ENCODE data around the gene PHAX.

- TF ChIP-seq, protein P1, sequence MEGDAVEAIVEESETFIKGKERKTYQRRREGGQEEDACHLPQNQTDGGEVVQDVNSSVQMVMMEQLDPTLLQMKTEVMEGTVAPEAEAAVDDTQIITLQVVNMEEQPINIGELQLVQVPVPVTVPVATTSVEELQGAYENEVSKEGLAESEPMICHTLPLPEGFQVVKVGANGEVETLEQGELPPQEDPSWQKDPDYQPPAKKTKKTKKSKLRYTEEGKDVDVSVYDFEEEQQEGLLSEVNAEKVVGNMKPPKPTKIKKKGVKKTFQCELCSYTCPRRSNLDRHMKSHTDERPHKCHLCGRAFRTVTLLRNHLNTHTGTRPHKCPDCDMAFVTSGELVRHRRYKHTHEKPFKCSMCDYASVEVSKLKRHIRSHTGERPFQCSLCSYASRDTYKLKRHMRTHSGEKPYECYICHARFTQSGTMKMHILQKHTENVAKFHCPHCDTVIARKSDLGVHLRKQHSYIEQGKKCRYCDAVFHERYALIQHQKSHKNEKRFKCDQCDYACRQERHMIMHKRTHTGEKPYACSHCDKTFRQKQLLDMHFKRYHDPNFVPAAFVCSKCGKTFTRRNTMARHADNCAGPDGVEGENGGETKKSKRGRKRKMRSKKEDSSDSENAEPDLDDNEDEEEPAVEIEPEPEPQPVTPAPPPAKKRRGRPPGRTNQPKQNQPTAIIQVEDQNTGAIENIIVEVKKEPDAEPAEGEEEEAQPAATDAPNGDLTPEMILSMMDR (IDR thresholded peaks at IDR 0.05), result no peak
- TF ChIP-seq POLR2A (IDR thresholded peaks at IDR 0.05), result no peak
These were observed 32.5 kb upstream of the PHAX start for GRCh38 chr5:126568206-126568755.

All from uterus (tissue), 2 donors.